Upper lobe of right lung (tissue), 1 donor: Measurements from ENCODE around the gene COL10A1. TPM values are rescaled to one million over a fixed set of nuclear protein-coding genes. Genes with fewer than 3 reads are reported as not detected.

Experiments
- ATAC-seq: fragments of 200-7000 bp; cut with Tn5 transposase; one replicate; pipeline ENCODE4 v1.9.1; 2020; ENCODE audit warnings: mild to moderate bottlenecking, moderate library complexity
- DNase-seq: peaks from one replicate; pipeline ENCODE4 v3.0.0-alpha.2; 2020
- H3K27ac ChIP-seq: fragments of 200-600 bp; one replicate; pipeline ENCODE4 v1.8.0; 2022
- H3K27me3 ChIP-seq: fragments of 200-600 bp; one replicate; pipeline ENCODE4 v1.8.0; 2022; ENCODE audit warnings: mild to moderate bottlenecking
- H3K36me3 ChIP-seq: fragments of 200-600 bp; one replicate; pipeline ENCODE4 v1.8.0; 2022
- H3K4me1 ChIP-seq: fragments of 200-600 bp; one replicate; pipeline ENCODE4 v1.8.0; 2022
- H3K4me3 ChIP-seq: fragments of 200-600 bp; one replicate; pipeline ENCODE4 v1.8.0; 2022; ENCODE audit warnings: mild to moderate bottlenecking
- H3K9me3 ChIP-seq: fragments of 200-600 bp; one replicate; pipeline ENCODE4 v1.8.0; 2022
- intact Hi-C: fragments of 100-400 bp; cut with DNase I; formaldehyde crosslinking; loops from one replicate; pipeline ENCODE4 v1.11.0; 2022
- long read RNA-seq: library from polyadenylated mRNA; unstranded; transcript quantifications from one replicate; pipeline ENCODE4 v2.0.0, GENCODE V29; 2021
- total RNA-seq: library from RNA; stranded (reverse); fragmentation: NEBNext Ultra II Directional; extraction: Animal tissue kit (Norgen Biotek cat#: 25700); gene quantifications from one replicate; pipeline ENCODE4 v1.2.1, GENCODE V29; 2021
- TF ChIP-seq, protein P1 (sequence below): fragments of 200-600 bp; IDR thresholded peaks from one replicate; pipeline ENCODE4 v1.8.0; 2022; ENCODE audit warnings: antibody characterized with exemption
- donor health status: DM: no; HTN: yes; CAD: no; lungs with severe emphysema.

Gene COL10A1
- total RNA-seq, result 2.8 TPM
- long read RNA-seq, partial matches to known transcripts, result 0 of 2 reads
- long read RNA-seq, other reads (novel, unspliced or antisense), result 2 of 2 reads

DNA sequence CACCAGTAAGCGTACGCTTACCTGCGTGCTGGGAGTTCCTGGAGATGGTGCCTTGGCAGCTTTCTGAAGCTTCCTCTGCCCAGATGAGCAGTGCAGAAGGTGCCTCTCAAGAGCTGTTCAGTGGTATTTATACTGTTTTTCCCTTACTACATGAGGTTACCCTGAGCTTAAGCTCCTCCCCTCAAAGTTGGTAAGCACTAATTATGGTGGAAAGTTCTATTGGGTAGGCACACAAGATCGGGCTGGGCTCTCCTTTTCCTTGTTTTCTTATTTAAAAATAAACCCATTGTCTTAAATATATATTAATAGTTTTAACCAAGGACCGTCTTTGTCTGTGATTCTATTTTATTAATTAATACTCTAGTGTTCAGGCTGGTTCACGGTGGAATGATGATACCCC is at the start of gene COL10A1:
TSS of gene COL10A1 (minus strand) at position 101 of the 400 bp plus-strand sequence. CDS start 640 bp downstream, outside the sequence.
- TF ChIP-seq, protein P1, sequence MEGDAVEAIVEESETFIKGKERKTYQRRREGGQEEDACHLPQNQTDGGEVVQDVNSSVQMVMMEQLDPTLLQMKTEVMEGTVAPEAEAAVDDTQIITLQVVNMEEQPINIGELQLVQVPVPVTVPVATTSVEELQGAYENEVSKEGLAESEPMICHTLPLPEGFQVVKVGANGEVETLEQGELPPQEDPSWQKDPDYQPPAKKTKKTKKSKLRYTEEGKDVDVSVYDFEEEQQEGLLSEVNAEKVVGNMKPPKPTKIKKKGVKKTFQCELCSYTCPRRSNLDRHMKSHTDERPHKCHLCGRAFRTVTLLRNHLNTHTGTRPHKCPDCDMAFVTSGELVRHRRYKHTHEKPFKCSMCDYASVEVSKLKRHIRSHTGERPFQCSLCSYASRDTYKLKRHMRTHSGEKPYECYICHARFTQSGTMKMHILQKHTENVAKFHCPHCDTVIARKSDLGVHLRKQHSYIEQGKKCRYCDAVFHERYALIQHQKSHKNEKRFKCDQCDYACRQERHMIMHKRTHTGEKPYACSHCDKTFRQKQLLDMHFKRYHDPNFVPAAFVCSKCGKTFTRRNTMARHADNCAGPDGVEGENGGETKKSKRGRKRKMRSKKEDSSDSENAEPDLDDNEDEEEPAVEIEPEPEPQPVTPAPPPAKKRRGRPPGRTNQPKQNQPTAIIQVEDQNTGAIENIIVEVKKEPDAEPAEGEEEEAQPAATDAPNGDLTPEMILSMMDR, result no peak
- H3K4me1 ChIP-seq, result peaks cover 9% of the 10 kb centered on the region
- H3K27ac ChIP-seq, result no peak within 1 kb of the TSS
- no peak within 1 kb of the TSS for H3K4me3 ChIP-seq
- intact Hi-C loops, result no loop called here
- H3K9me3 ChIP-seq, result no peaks in the 10 kb centered on the region
- no peak for DNase-seq
- H3K36me3 ChIP-seq, result no peaks in the 10 kb centered on the region
- ATAC-seq, result no peak
- no peaks in the 10 kb centered on the region for H3K27me3 ChIP-seq

DNA sequence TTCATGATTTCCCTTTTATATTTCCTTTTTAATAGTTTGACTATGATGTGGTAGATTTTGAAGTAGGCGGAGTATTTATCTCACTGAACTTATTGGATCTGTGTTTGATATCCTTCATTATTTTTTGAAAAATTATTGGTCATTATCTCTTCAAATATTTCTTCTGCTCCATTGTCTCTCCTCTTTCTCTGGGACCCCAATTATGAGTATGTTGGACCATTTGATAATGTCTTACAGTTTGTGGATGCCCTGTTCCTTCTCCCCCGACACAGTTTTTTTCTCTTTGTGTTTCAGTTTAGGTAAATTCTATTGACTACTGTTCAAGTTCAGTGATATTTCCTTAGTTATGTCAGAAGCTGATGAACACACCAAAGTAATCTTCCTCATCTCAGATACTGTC is 49.4 kb upstream of the COL10A1 start:
- TF ChIP-seq, protein P1, result no peak

DNA sequence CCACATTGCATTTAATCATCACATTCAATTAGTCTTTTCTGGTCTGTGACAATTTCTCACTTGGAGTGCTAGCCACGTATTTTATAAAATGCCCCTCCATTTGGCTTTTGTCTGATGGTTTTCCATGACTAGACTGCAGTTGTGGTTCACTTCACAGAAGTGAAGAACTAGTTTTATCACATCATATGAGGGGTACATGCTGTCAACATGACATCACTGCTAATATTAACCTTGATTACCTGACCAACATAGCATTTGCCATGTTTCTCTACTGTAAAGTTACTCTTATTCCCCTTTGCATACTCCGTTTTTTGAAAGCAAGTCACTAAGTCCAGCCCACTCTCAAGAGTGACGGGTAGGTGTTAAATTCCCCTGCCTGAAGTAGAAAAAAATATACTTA is 48.0 kb upstream of the COL10A1 start:
- Histone ChIP-seq H3K27me3 (no peaks in the 10 kb centered on the region), H3K4me1 (no peaks in the 10 kb centered on the region), H3K9me3 (no peaks in the 10 kb centered on the region), H3K4me3 (no peak overlapping the region), H3K27ac (no peak overlapping the region), H3K36me3 (no peaks in the 10 kb centered on the region)
- DNase-seq (no peak), ATAC-seq (no peak)
- TF ChIP-seq, protein P1, result no peak
- intact Hi-C loops, result no loop called here

More for the DNA sequence above, 49.4 kb upstream of the COL10A1 start:
- intact Hi-C loops, result no loop called here
- Histone ChIP-seq H3K4me1 (no peaks in the 10 kb centered on the region), H3K4me3 (no peak overlapping the region), H3K9me3 (no peaks in the 10 kb centered on the region), H3K27ac (no peak overlapping the region), H3K36me3 (no peaks in the 10 kb centered on the region), H3K27me3 (no peaks in the 10 kb centered on the region)
- ATAC-seq, result no peak
- no peak for DNase-seq

DNA sequence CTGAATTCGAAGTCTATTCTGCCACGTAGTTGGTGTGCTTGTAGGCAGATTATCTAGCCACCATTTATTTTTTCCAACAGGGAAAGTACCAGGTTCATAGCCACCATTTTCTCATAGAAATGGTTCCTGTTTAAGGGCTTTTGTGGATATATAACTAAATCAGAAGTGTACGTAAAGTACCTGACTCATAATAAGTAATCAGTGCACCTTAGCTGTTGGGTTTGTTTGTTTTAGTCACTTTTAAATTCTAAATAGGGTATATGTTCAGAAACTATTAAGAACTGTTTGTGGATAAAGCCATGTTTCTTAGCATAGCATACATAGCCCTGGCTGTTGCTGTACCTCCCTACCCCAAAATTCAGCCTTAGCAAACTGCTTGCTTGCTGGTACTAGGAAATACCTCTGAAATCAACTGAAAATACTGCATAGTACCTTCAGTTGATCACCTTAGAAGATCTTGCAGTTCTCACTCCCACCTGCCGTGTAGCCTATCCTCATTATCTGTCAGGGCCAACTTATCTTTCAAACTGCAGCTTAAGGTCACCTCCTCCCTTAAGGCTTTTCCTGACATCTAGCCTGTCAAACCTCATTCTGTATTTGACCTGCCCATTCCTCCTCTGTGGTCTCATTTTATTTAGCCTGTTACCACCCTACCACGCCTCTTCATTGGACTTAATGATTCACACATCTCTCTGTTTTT is 44.6 kb upstream of the COL10A1 start:
- intact Hi-C loops, result no loop called here
- Histone ChIP-seq H3K27me3 (no peaks in the 10 kb centered on the region), H3K9me3 (peaks cover 4% of the 10 kb centered on the region), H3K4me1 (no peaks in the 10 kb centered on the region), H3K27ac (no peak overlapping the region), H3K36me3 (no peaks in the 10 kb centered on the region), H3K4me3 (no peak overlapping the region)
- ATAC-seq (no peak), DNase-seq (no peak)
- TF ChIP-seq, protein P1, result no peak

DNA sequence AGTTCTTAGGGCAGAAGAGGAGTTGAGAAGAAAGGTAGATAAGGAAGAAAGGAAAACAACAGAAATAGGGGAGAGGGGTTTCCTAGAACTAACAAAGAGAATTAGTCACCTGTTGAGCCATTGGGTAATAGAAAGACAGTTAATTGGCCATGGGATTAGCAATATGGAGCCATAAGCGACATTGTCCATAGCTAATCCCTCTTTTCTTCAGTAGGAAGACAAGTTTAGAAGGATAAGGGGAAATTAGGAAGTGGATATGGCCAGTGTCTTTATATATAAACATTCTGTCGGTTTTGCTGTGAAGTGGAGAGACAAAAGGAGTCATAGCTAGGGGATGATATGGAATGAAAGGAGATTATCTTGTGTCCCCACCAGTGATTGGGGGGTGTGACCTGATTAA is 43.9 kb upstream of the COL10A1 start:
- ATAC-seq (no peak), DNase-seq (no peak)
- no peak overlapping the region for H3K4me3 ChIP-seq
- no peaks in the 10 kb centered on the region for H3K4me1 ChIP-seq
- H3K36me3 ChIP-seq, result no peaks in the 10 kb centered on the region
- no peak overlapping the region for H3K27ac ChIP-seq
- H3K27me3 ChIP-seq, result no peaks in the 10 kb centered on the region
- intact Hi-C loops, result no loop called here
- peaks cover 4% of the 10 kb centered on the region for H3K9me3 ChIP-seq
- TF ChIP-seq, protein P1, result no peak
